NCI-H1105 (cell line): Measurements from ENCODE around the gene SLC38A10.
"Not testable (repeated sequence)": the region's sequence is repeated elsewhere in the genome, so short reads cannot be mapped to it uniquely, and the experiment has no call there.

Source experiments
- DNase-seq: peaks from one replicate; lab custom pipeline; 2025; lab: John Stamatoyannopoulos, UW

Gene SLC38A10

DNA sequence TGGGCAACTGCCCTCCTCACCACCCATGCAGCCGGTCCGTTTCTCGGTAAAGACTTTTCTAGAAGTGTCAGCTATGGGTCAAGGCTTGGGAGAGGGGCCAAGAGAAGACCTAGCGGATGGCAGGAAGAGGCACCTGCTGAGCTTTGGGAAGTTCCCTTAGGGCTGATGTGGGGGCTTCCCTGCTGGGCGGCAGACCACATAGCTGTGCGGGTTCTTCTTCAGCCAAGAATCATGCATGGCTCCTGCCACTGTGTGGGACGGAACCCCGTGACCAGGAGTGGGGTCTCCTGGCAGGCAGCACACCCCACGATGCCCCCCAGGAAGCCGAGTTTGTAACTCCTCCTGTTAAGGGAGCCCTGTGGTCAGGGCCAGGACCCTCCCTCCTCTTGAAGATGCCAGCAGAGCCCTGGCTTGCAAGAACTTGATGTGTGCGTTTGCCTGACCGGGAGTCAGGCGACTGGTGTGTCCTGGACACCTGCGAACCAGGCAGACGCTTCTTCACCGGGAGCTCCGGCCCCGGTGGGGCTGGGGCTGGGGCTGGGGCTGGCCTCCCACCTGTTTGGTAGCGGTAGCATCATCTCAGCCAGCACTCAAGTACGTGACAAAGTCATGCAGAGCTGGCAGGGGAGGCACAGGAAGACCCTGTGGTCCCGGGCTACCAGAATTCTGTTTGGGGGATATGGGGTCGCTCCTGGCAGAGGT is 17.7 kb upstream of the SLC38A10 start:
- DNase-seq = no peak

- DNase-seq = no peak
Observed at GRCh38 chr17:81311946-81312345, 16.8 kb upstream of the SLC38A10 start.

DNA sequence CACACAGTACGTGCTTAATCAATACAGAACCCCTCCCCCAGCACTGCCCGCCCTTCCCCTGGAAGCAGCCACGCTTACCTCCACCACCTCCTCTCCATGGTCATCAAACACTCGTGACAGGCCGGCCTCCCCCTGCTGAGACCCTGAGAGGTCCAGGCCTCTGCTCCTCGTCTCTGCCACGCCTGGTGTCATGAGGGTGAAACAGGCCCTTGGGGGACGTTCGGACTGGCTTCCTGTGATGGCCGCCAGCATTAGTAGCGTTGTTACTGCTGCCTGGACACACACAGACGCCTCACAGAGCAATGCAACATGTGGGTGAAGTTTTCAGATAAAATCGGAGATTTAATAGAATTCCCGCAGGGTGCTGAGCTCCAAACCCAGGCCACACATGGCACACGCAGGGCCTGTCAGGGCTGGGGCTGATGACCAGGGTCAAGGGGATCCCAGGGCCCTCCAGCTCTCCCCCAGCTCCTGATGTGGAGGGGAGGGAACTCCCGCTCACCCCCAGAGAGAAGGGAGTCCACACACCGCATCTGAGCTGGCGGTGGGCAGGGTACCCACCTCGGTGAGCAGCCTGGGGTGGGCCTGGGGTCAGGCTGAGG is 15.9 kb upstream of the SLC38A10 start:
- DNase-seq = no peak

- no peak for DNase-seq
Observed at GRCh38 chr17:81309859-81310839, 15.0 kb upstream of the SLC38A10 start.

DNA sequence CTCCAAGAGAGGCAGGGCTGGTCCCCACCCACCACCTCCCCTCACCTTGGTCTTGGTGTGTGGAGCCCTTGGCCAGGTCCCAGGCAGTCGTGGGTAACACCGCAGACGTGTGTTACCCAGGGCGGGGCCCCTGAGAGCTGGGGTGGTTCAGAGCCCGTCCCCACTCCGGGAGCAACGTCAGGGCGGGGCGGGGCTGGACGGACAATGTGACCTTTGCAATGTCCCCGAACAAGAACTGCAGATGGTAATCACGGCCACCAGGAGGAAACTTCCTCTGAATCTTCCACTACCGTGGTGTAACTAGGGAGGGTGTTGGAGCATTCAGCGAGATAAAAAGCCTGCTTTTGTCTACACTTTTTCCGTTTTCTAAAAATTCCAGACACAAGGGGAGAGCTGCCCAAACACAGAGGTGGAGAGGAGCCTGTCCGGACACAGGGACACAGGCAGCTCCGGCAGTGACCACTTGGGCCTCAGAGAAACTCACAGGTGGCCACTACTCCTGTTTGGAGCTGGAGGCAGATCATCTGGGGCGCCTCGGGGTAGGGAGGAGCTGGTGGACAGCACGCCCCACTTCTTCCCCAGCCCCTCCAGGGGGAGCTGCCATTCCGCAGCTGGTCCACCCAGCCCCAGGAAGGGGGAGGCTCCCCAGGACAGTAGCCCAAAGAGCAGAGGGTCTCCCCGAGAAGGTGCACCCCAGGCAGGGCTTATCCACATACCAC is 14.2 kb upstream of the SLC38A10 start:
- no peak for DNase-seq

- not testable (repeated sequence) for DNase-seq
Observed at GRCh38 chr17:81308784-81309139, 13.7 kb upstream of the SLC38A10 start.

DNA sequence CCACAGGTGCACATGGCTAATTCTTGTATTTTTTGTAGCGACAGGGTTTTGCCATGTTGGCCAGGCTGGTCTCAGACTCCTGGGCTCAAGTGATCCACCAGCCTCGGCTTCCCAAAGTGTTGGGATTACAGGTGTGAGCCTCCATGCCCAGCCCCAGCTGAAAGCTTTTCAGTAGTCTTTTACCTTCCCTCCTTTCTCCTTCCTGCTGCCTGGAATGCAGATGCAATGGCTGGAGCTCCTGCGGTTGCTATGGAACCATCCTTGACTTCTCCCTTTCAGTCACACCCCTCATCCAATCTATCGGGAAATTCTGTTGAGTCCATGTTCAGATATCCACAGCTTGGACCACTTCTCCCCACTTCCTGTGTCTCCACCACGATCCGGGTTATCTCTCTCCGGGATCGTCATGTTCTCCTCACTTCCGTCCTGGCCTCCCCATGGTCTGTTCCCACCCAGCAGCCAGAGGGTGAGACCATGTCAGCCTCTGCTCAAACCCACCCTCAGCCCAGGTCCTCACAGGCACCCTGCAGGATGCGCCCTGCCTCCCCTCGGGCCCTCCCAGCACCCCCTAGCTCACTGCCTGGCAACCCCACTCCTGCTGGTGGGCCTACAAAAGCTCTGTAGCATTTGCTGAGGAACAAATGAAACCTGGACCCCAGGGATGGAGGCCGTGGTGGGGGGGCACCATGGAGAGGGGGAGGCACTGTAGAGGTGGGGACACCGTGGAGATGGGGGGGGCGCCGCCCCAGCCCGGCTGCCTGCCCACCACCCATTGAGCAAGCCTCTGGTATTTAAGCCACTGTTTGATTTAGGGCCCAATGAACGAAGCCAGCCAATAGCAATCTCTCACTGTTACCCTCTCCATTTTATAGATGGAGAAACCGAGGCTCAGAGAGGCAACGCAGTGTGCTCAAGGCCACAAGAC is 12.8 kb upstream of the SLC38A10 start:
- DNase-seq = no peak

DNA sequence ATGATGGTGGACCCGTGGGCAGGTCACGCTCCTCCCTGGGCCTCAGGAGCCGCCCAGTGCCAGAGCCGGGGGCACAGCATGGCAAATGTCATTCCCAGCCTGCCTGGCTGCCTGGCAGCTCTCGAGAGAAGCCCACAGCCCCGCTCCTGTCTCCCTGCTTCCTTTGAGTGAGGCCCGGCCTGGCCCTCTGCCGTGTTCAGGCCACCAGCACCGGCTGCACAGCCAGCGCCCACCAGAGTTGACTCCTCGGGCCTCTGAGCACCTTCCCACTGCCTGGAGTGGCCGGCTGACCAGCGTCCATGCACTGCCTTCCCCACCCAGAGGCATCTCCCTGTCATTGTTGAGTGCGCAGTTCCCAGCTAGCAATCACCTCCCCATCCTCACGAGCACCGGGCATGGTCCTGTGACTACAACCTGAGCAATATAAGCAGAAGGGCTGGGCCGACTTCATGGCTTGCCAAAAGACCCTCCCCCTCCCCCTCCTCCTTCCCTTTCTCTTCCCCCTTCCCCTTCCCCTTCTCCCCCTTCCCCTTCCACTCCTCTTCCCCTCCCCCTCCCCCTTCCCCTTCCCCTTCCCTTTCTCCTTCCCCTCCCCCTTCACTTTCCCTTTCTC is 11.9 kb upstream of the SLC38A10 start:
- no peak for DNase-seq

- DNase-seq = peak; percentile 13
Observed at GRCh38 chr17:81306491-81306890, 11.4 kb upstream of the SLC38A10 start.

DNA sequence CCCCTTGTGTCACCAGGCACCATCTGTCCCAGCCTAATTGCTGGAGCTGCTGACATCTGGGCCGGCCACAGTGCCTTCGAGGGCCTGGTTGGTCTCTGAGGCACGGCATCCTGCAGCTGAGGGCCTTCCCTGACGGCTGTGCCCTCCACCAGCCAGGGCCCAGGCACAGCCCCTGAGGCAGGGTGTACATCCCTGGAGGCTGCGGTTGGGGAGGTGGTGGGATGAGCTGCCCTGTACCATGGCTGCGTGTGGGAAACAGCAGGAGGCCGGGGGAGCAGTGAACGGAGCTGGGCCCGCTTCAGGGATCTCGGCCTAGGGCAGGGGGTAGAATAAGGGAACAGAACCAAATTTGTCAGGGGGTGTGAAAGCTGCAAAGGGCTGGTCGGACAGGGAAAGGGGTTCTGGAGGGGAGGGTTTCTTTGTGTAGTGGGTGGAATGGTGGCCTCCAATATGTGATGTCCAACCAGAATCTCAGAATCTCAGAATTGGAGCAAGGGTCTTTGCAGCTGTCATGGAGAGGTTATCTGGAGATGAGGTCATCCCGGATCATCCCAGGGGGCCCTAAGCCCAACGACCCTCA is 10.0 kb upstream of the SLC38A10 start:
- DNase-seq = no peak

DNA sequence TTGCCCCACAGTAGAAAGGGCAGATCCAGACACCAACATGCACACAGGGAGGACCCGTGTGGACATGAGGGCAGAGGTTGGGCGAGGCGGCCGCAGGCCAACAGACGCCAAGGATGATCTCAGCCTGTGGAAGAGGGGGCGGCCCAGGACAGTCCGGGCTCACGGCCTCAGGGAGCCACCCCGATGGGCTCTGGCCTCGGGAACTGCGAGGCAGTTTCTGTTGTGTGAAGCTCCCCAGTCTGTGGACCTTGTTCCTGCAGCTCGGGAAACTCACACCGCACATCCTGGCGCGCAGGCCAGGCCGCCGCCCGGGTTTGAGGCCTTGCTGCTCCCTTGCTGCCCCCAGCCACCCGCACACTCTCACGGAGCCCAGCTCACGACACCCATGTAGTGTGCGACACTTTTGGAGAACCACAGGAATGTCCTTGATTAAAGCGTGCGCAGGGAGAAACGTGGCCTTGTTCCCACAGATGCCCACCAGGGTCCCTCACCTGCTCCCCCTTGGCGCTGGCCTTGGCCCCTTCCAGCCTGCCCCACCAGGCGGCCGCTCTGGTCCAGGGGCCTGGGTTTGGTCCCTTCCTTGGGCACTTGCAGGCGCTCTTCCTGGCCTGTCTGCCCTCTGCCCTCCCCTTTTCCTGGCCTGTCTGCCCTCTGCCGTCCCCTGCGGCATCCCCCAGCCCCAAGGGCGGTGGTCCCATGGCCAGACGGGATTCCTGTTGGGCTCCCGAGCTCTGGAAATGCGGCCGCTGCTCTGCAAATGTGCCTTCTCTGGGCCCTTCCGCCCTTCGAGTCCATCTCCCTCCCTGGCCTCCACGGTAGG is 9.3 kb upstream of the SLC38A10 start:
- DNase-seq = no peak

DNA sequence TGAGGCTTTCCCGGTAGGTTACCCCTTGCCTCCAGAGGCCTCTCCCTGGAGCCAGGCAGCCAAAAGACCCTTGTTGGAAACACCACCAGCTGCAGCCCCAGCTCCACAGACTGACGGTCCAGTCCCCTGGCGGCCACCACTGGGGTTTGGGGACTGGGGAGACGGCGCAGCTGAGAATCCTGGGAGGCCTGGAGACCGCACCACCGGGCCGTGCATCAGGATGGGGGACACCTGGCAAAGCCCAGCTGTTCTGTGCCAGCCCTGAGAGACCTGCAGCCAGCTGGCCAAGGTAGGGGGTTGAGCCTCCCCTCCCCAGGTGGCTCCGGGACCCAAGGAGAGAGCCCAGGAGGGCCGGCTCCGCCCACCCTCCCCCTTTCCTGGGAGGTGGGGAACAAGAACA is 8.3 kb upstream of the SLC38A10 start:
- DNase-seq = no peak

DNA sequence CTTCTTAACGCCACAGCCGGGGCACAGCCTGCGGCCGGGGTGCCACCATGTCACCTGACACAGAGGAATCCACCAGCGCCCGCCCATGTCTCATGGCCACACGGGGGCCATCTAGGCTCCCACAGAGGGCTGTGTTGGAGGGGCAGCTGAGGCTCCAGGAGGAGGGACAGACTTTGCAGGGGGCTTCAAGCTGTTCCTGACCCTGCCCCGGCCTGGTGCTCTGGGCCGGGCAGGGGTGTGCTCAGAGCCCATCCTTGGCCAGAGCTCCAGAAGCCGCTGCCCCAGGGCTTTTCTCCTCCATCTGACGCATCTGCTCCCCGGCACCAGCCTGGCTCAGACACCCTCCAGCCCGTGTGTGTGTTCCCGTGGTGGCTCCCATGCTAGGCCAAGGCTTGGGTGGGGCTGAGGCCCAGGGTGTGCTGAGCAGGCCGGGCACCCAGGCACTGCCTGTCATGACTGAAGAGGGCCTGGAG is 7.8 kb upstream of the SLC38A10 start:
- no peak for DNase-seq

- DNase-seq = no peak
Observed at GRCh38 chr17:81302324-81302723, 7.2 kb upstream of the SLC38A10 start.

DNA sequence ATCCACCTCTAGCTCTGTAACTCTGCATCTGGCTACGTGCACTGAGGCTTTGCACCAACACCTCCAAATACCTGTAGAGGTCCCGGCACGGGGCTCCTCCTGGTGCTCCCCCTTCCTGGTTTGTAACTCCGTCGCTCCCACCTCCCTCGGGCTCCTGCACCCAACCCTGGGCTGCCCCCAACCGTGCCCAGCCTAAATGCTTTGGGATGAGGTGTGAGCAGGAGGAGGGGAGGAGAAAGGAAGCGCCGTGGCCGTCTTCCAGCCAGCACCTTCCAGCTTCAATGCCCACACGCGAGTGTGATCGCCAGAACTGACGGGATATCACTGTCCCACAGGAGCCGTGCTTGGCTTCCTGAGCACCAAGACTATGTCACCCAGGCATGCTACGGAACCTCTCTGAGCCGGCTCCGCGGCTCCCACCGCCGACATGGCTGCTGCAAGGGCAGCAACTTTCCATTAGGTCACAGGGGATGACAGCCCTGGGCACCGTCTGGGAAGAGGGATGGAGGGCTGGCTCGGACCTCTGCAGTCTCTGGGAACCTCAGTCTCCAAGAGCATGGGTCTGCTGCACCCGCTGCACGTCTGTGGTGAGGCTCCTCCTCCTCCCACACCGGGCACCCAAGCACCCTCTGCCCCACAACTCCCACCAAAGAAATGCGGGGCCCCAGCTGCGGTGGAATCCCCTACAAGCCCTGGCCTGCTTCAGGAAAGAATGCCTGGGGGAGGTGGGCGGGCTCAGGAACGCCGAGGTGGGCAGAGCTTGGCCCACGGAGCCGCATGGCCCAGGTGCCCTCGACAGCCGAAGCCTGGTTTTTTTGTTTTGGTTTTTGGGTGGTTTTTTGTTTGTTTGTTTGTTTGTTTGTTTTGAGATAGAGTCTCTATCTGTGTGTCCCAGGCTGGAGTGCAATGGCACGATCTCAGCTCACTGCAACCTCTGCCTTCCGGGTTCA is 6.4 kb upstream of the SLC38A10 start:
- DNase-seq = no peak

DNA sequence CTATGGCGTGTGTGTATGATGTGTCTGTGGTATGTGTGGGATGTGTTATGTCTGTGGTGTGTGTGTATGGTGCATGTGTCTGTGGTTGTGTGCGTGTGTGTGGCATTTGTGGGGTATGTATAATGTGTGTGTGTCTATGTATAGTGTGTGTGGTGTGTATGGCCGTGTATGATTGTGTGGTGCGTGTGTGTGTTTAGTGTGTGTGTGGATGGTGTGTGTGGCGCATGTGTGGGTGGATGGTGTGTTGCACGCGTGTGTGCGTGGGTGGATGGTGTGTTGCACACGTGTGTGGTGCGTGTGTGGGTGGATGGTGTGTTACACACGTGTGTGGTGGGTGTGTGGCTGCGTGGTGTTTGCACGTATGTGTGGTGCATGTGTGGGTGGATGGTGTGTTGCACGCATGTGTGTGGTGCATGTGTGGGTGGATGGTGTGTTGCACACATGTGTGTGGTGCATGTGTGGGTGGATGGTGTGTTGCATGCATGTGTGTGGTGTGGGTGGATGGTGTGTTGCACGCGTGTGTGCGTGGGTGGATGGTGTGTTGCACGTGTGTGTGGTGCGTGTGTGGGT is 5.6 kb upstream of the SLC38A10 start:
- no peak for DNase-seq

DNA sequence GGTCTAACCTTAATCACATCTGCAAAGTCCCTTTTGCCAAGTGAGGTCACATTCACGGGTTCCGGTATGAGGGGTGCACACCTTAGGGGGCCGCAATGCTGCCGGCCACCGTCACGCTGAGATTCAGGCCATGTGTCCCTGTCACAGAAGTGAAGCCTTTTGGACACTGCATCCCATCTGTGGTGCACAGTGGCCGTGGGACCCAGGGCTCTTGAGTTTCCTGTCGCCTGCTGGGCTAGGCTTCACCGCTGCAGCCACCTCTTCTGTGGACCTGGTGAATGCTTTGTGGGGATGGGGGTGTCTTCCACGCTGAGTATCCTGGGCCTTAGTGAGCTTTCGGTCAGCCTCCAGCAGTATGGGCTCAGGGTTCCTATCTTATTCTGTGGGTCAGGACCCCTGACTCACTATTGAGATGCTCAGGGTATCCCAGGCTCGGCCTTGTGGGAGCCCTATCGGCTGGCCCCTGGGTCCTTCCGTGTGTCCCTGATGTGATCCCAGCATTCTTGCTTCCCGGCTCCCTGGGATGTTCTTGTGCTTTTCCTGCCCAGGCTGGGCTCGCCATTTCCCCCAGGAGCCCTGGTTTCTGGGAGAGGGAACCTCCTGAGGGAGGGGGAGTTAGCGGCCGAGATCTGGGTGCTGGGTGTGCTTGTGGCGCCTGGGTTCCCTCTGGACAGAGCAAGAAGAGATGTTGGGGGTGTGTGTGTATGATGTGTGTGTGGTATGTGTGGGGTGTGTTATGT is 4.9 kb upstream of the SLC38A10 start:
- DNase-seq = no peak
